ENCODE measurements around the gene PIEZO1.

PIEZO1 gene

GRCh38 chr16:88754109-88754911, 30.7 kb downstream of the PIEZO1 start:
- DNase-seq (ENCODE audit: low read depth): no peak

GRCh38 chr16:88753602-88754001, 31.4 kb downstream of the PIEZO1 start:
- no peak for DNase-seq (ENCODE audit: low read depth)

- DNase-seq (ENCODE audit: low read depth): no peak
Observed at GRCh38 chr16:88753191-88753590, 31.8 kb downstream of the PIEZO1 start.

GRCh38 chr16:88752386-88753002, 32.5 kb downstream of the PIEZO1 start:
- DNase-seq (ENCODE audit: low read depth): no peak

- DNase-seq (ENCODE audit: low read depth): no peak
Observed at GRCh38 chr16:88750854-88751253, 34.2 kb downstream of the PIEZO1 start.

GRCh38 chr16:88749358-88749757, 35.7 kb downstream of the PIEZO1 start:
- no peak for DNase-seq (ENCODE audit: low read depth)

- no peak for DNase-seq (ENCODE audit: low read depth)
Observed at GRCh38 chr16:88748364-88748763, 36.7 kb downstream of the PIEZO1 start.

GRCh38 chr16:88747588-88748301, 37.3 kb downstream of the PIEZO1 start:
- no peak for DNase-seq (ENCODE audit: low read depth)

- no peak for DNase-seq (ENCODE audit: low read depth)
Observed at GRCh38 chr16:88746506-88746905, 38.5 kb downstream of the PIEZO1 start.

- no peak for DNase-seq (ENCODE audit: low read depth)
Observed at GRCh38 chr16:88744577-88745521, 40.2 kb downstream of the PIEZO1 start.

GRCh38 chr16:88743693-88744576, 41.1 kb downstream of the PIEZO1 start:
- no peak for DNase-seq (ENCODE audit: low read depth)

- DNase-seq (ENCODE audit: low read depth): no peak
Observed at GRCh38 chr16:88742896-88743605, 42.0 kb downstream of the PIEZO1 start.

- DNase-seq (ENCODE audit: low read depth): no peak
Observed at GRCh38 chr16:88741368-88741767, 43.7 kb downstream of the PIEZO1 start.

GRCh38 chr16:88740727-88741055, 44.3 kb downstream of the PIEZO1 start:
- DNase-seq (ENCODE audit: low read depth): no peak

- no peak for DNase-seq (ENCODE audit: low read depth)
Observed at GRCh38 chr16:88739977-88740726, 44.9 kb downstream of the PIEZO1 start.

GRCh38 chr16:88739139-88739976, 45.7 kb downstream of the PIEZO1 start:
- no peak for DNase-seq (ENCODE audit: low read depth)

GRCh38 chr16:88738151-88739084, 46.6 kb downstream of the PIEZO1 start:
- DNase-seq (ENCODE audit: low read depth): no peak
